ENCODE data around the gene ARPC5L.

Gene ARPC5L

GRCh38 chr9:124852829-124853531 lies 8.9 kb upstream of the ARPC5L start, which contains the start of gene WDR38:
TSS of gene WDR38 (plus strand) at chr9:124853460. CDS start at chr9:124853532, 72 bp downstream.
- Mint-ChIP-seq H3K27me3 (peaks cover 10% of the 10 kb centered on the region), H3K27ac (peak within 1 kb of the TSS; percentile 77), H3K4me1 (ENCODE audit: low read depth) (peaks cover 27% of the 10 kb centered on the region), H3K36me3 (ENCODE audit: low read depth) (peaks cover 16% of the 10 kb centered on the region), H3K9me3 (no peaks in the 10 kb centered on the region), H3K4me3 (peak within 1 kb of the TSS; percentile 68)
- peak; percentile 88 for DNase-seq

GRCh38 chr9:124853605-124854143 lies 8.3 kb upstream of the ARPC5L start:
- Mint-ChIP-seq H3K36me3 (ENCODE audit: low read depth) (peaks cover 23% of the 10 kb centered on the region), H3K27ac (peak overlapping the region; percentile 77), H3K4me1 (ENCODE audit: low read depth) (peaks cover 34% of the 10 kb centered on the region), H3K9me3 (no peaks in the 10 kb centered on the region), H3K27me3 (peaks cover 10% of the 10 kb centered on the region), H3K4me3 (peak overlapping the region; percentile 68)
- DNase-seq, result no peak

- Mint-ChIP-seq H3K4me1 (ENCODE audit: low read depth) (peaks cover 39% of the 10 kb centered on the region), H3K36me3 (ENCODE audit: low read depth) (peaks cover 28% of the 10 kb centered on the region), H3K27ac (peak overlapping the region; percentile 77), H3K27me3 (peaks cover 10% of the 10 kb centered on the region), H3K9me3 (no peaks in the 10 kb centered on the region), H3K4me3 (no peak overlapping the region)
- DNase-seq, result no peak
These were observed 7.8 kb upstream of the ARPC5L start for GRCh38 chr9:124854161-124854560.

GRCh38 chr9:124854822-124855221 lies 7.1 kb upstream of the ARPC5L start:
- no peak for DNase-seq
- H3K4me1 Mint-ChIP-seq (ENCODE audit: low read depth), result peaks cover 46% of the 10 kb centered on the region
- no peak overlapping the region for H3K4me3 Mint-ChIP-seq
- H3K36me3 Mint-ChIP-seq (ENCODE audit: low read depth), result peaks cover 34% of the 10 kb centered on the region
- peaks cover 10% of the 10 kb centered on the region for H3K27me3 Mint-ChIP-seq
- H3K9me3 Mint-ChIP-seq, result no peaks in the 10 kb centered on the region
- H3K27ac Mint-ChIP-seq, result peak overlapping the region; percentile 16

- DNase-seq, result no peak
- peaks cover 10% of the 10 kb centered on the region for H3K27me3 Mint-ChIP-seq
- no peak overlapping the region for H3K4me3 Mint-ChIP-seq
- peaks cover 42% of the 10 kb centered on the region for H3K36me3 Mint-ChIP-seq (ENCODE audit: low read depth)
- peaks cover 53% of the 10 kb centered on the region for H3K4me1 Mint-ChIP-seq (ENCODE audit: low read depth)
- H3K27ac Mint-ChIP-seq, result peak overlapping the region; percentile 51
- no peaks in the 10 kb centered on the region for H3K9me3 Mint-ChIP-seq
These were observed 6.4 kb upstream of the ARPC5L start for GRCh38 chr9:124855566-124855943.

GRCh38 chr9:124855944-124856765 lies 5.8 kb upstream of the ARPC5L start:
- peaks cover 7% of the 10 kb centered on the region for H3K27me3 Mint-ChIP-seq
- H3K36me3 Mint-ChIP-seq (ENCODE audit: low read depth), result peaks cover 48% of the 10 kb centered on the region
- H3K27ac Mint-ChIP-seq, result peak overlapping the region; percentile 98
- no peak overlapping the region for H3K4me3 Mint-ChIP-seq
- no peaks in the 10 kb centered on the region for H3K9me3 Mint-ChIP-seq
- DNase-seq, result peak; percentile 60
- H3K4me1 Mint-ChIP-seq (ENCODE audit: low read depth), result peaks cover 54% of the 10 kb centered on the region

- peaks cover 58% of the 10 kb centered on the region for H3K36me3 Mint-ChIP-seq (ENCODE audit: low read depth)
- H3K27me3 Mint-ChIP-seq, result peaks cover 2% of the 10 kb centered on the region
- H3K4me1 Mint-ChIP-seq (ENCODE audit: low read depth), result peaks cover 53% of the 10 kb centered on the region
- DNase-seq, result no peak
- peak overlapping the region; percentile 98 for H3K27ac Mint-ChIP-seq
- no peaks in the 10 kb centered on the region for H3K9me3 Mint-ChIP-seq
- H3K4me3 Mint-ChIP-seq, result peak overlapping the region; percentile 92
These were observed 4.3 kb upstream of the ARPC5L start for GRCh38 chr9:124857533-124858162.

GRCh38 chr9:124858330-124859046 lies 3.4 kb upstream of the ARPC5L start:
- Mint-ChIP-seq H3K36me3 (ENCODE audit: low read depth) (peaks cover 58% of the 10 kb centered on the region), H3K4me1 (ENCODE audit: low read depth) (peaks cover 50% of the 10 kb centered on the region), H3K27me3 (no peaks in the 10 kb centered on the region), H3K9me3 (no peaks in the 10 kb centered on the region), H3K4me3 (peak overlapping the region; percentile 92), H3K27ac (peak overlapping the region; percentile 98)
- no peak for DNase-seq

- Mint-ChIP-seq H3K27me3 (no peaks in the 10 kb centered on the region), H3K9me3 (no peaks in the 10 kb centered on the region), H3K36me3 (ENCODE audit: low read depth) (peaks cover 61% of the 10 kb centered on the region), H3K4me1 (ENCODE audit: low read depth) (peaks cover 50% of the 10 kb centered on the region), H3K27ac (peak overlapping the region; percentile 98), H3K4me3 (peak overlapping the region; percentile 92)
- no peak for DNase-seq
These were observed 1.9 kb upstream of the ARPC5L start for GRCh38 chr9:124859803-124860581.

GRCh38 chr9:124860582-124861341 lies 1.2 kb upstream of the ARPC5L start:
- H3K27ac Mint-ChIP-seq, result peak overlapping the region; percentile 98
- no peak for DNase-seq
- no peaks in the 10 kb centered on the region for H3K9me3 Mint-ChIP-seq
- peak overlapping the region; percentile 92 for H3K4me3 Mint-ChIP-seq
- peaks cover 61% of the 10 kb centered on the region for H3K36me3 Mint-ChIP-seq (ENCODE audit: low read depth)
- H3K4me1 Mint-ChIP-seq (ENCODE audit: low read depth), result peaks cover 50% of the 10 kb centered on the region
- H3K27me3 Mint-ChIP-seq, result no peaks in the 10 kb centered on the region

GRCh38 chr9:124863371-124863871 lies 1.5 kb downstream of the ARPC5L start:
- H3K4me1 Mint-ChIP-seq (ENCODE audit: low read depth), result peaks cover 47% of the 10 kb centered on the region
- peak overlapping the region; percentile 59 for H3K4me3 Mint-ChIP-seq

GRCh38 chr9:124868511-124869465 lies 6.9 kb downstream of the ARPC5L start:
- Mint-ChIP-seq H3K4me3 (peak overlapping the region; percentile 91), H3K4me1 (ENCODE audit: low read depth) (peaks cover 53% of the 10 kb centered on the region), H3K27me3 (no peaks in the 10 kb centered on the region), H3K36me3 (ENCODE audit: low read depth) (peaks cover 65% of the 10 kb centered on the region), H3K27ac (peak overlapping the region; percentile 99), H3K9me3 (no peaks in the 10 kb centered on the region)
- peak; percentile 97 for DNase-seq

More at GRCh38 chr9:124863371-124863871, 1.5 kb downstream of the ARPC5L start:
- no peaks in the 10 kb centered on the region for H3K27me3 Mint-ChIP-seq
- H3K9me3 Mint-ChIP-seq, result no peaks in the 10 kb centered on the region
- H3K27ac Mint-ChIP-seq, result peak overlapping the region; percentile 44
- no peak for DNase-seq
- peaks cover 57% of the 10 kb centered on the region for H3K36me3 Mint-ChIP-seq (ENCODE audit: low read depth)
